Activated T-cell treated with anti-CD3 and anti-CD28 coated beads for 24 hours (primary cell): ENCODE data around the gene KLHL42.
"Not testable (repeated sequence)": the region's sequence is repeated elsewhere in the genome, so short reads cannot be mapped to it uniquely, and the experiment has no call there.

ENCODE experiments used
- DNase-seq: peaks from one replicate; pipeline ENCODE4 v3.0.0-alpha.2; 2020; ENCODE audit warnings: low read depth

The KLHL42 gene

GRCh38 chr12:27817766-27818165 is 37.7 kb downstream of the KLHL42 start:
- no peak for DNase-seq

DNA sequence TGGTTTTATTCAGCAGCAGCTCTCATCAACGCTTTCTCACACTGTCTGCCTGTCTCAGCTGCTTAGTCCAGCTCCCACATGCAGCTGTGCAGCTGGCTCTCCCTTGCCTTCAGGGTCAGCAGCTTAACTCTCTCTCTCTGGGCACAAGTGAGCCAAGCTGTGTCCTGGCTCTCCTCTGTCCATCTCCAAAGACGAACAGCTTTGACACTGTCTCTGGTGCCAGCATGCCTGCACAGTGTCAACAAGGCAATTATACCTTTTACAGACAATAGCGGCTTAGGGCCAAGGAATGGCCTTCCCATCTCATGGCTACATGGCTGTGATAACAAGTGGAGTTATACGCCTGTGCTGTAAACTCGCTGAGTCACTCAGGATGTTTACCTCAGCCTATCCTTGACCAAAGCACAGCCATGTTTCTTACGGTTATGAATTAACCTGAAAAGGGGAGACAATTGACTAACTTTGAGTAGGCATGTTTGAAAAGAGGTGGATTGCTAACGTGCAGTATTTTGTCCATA is 38.4 kb downstream of the KLHL42 start:
- DNase-seq, result no peak

DNA sequence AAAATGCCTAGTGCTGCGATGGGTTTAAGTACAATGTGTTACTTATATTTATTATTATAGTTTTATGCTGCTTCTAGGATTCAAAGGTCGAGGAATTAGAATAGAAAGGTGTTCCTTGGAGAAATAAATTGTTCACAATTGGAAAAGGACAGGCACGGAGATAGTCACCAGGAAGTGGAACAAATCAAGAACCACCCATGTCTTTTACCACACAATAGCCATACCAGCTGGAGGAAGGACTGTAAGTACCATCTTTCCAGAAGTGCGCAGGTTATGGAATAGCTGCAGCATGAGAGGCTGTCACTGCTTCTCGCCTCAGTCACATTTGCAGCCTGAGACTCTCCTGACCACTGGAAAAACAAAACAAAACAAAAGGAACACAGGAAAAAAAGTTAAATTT is 40.5 kb downstream of the KLHL42 start:
- DNase-seq, result no peak

DNA sequence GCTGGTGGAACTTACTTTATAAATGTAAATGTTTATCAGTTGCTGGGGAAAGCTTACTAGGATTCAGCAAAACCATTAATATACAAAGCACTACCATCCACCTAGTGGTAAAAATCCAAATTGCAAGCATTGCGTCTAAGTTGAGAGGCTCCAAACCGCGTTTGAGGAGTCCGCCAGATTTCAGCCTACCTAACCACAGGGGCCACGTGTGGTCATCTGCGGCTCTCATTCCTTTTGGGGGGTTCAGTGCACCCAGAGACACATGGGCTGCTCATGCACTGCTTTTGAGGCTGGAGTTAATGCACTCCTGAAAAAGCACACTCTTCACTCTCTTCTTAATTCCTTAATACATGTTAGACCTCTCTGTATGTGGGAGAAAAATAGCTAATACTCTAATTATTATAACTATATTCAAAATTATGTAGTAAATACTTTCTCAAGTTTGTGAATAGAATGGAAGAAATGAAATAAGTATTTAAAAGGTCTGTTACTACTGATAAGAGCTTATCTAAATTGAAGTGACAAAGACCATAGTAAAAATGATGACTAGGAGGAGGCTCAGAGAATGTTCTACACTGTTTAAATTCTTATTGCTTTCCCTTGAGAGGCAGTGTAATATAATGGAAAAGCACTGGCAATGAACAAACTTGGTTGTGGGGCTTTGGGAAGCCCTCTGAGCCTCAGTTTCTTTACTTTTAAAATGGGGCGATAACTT is 41.4 kb downstream of the KLHL42 start:
- peak; percentile 13 for DNase-seq

DNA sequence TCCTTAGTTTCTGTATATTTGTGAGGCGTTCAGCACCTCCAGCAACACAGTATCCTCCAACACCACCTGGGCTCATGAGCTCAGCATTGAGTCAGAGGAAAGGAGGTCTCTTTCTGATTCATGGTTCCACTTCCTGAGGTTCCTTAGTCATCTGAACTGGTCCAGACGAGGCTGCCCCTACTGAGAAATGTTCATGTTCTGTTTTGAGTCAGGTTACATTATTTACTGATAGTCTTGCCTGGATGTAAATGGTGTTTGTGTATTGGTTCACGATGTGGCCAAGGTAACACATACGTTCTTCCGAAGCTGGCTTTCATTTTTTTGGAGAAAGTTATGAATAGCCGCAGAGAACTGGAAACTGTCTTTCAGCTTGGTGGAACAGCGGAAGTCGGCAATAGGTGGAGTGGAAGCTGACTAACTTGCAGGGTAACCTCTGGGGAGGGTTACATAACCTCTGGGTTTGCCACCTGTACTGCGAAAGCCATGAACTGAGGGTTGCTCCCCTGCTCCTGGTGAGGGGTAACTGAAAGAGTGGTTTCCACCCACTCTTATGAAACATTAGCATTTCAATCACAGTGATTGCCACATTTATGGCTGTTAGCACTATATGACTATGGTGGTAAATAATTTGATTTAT is 42.2 kb downstream of the KLHL42 start:
- DNase-seq, result peak; percentile 65

DNA sequence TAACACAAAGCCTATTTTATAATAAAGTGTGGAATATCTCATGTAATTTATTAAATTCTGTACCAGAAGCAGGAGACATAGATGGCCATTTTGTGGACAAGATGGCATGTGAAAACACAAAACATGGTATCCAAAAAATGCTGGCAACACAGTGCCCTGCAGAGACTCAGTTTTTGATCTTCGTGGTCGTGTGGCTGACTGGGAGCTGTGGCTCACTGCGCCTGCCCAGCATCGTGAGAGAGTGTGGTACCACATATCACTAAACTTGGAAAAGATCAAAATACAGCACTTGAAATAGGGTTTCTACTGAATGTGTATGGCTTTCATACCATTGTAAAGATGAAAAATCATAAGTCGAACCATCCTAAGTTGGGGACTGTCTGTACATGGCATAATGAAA is 43.0 kb downstream of the KLHL42 start:
- DNase-seq, result no peak

- DNase-seq, result no peak
Observed at GRCh38 chr12:27824126-27824842, 44.3 kb downstream of the KLHL42 start.

DNA sequence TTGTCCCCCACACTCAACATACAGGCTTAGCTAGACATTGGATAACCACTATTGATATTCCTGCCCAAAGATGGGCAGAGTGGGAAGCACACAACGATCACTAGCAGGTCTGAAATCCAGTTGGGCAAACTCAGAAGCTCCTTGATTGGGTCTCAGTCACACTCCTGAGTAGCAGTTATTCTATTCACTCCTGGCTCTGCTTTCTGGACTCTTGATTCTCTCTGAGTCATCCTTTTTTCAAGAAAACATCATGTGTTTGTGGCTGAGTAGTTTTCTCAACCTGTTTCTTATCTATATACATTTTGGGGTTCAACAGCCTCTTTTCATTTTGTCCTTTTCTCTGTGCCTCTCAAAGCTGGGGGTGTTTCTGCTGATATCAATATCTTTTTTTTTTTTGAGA is 46.0 kb downstream of the KLHL42 start:
- no peak for DNase-seq

DNA sequence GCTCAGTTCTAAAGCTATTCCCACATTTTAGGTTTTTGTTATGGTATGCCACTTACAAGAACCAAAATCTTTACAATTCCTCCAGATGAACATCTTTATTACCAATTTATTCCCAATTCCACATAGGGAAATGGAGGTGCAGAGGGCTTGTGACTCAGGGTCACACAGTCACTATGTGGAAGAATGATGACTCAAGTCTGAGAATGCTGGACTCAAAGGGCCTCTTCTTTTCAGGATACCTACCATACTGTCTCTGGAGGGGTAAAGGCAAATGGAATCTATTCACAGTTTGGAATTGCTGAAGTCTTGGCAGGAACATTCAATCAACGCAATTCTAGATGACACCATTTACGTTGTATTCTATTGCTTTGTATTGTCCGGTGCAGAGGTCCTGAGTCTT is 48.2 kb downstream of the KLHL42 start:
- DNase-seq, result no peak

DNA sequence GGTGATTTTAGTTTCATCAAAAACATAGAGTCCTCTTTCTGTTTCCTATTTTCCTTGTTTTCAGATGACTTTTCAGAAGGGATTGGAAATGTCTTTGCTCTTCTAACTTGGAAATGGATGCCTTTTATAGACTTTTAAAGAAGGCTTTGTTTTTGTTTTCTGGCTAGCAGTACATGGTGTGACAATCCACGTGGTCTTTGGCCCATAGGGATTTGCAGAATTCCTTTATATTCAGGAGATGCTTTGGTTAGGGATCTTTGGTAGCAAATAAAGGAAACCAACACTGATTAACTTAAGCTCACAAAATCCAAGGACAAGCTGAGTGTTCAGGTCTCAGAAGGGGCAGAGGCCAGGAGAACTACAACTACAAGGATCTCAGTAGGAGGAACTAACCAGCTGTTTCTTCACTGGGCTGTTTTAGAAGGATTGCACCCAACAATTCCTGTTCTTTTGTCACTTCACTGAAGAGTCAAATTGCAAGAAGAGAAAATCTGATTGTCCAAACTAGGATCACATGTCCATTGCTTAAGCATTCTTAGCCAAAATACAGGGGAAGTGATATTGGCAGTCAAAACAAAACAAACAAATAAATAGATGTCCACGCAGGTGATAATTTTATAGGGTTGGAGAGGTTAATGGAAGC is 58.6 kb downstream of the KLHL42 start:
- no peak for DNase-seq

GRCh38 chr12:27840229-27840999 is 60.4 kb downstream of the KLHL42 start:
- DNase-seq, result no peak

DNA sequence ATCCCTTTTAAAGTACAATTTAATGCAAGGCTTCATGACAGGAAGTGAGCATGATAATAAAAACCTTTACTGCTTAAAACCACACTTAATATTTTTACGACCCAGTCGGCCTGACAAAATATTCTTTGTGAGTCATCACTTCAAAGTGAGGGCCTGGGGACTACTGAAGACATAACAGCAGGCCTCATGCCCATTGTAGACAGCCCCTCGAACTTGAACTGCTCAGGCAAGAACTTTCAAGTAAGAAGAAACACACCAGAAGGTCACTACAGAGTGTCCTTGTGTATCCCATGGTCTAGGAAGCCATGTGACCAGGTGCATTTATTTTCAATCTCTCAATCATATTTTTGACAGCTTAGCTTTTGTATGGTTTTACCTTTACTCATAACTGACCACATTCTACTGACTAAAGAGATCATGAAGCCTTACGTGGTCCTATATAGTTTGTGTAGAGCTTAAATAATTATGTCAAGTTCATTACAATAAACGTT is 61.4 kb downstream of the KLHL42 start:
- no peak for DNase-seq

GRCh38 chr12:27843714-27844245 is 63.7 kb downstream of the KLHL42 start:
- no peak for DNase-seq

DNA sequence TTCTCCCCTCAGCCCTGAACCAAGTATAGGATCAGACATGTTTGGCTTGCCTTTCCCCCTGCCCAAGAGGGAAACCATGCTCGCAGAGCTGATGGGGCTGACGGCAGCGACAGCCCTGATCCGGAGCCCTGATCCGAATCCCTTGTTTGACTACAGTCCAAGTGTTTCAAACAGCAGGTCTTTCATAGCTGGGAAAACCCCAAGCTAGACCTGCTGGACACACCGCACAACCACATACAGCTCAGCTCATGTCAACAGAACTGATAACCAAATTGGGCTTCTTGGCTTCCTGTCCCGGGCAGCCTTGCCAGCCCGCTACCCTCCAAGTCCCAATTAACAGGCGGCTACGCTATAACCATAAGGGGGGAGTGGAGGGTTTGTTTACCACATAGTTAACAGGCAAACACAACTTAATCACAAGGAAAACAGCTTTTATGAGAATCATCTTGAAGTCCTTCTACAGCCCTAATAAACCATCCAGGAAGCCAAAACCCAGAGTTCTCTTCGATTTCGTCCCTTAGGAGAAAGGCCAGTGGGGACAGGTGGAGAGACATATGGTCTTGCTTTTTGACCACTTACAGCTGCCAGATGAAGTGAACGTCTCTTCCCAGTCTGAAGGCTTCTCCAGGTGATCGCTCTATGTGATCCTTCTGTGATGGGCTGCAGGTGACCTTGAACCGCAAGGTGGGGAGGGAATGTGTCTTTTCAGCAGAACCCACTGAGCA is 64.5 kb downstream of the KLHL42 start:
- no peak for DNase-seq

DNA sequence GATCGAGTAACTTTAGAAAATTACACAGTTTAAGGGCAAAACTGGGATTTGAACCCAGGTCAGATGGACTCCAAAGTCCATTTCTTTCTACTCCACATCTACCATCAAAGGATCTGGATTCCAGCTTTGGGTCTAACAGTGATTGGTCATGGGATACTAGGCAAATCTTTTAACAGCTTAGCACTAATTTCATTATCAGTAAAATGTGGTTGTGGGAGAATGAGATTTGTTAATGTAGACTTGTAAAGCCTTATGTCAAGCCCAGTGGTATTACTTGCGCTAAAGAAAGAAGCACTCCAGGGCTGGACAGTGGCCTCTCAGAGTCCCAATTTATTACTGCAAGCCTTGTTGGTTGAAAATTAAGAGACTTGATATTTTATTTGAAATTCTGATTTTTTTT is 65.2 kb downstream of the KLHL42 start:
- no peak for DNase-seq

- not testable (repeated sequence) for DNase-seq
Observed at GRCh38 chr12:27845706-27846105, 65.7 kb downstream of the KLHL42 start.

GRCh38 chr12:27847293-27847692 is 67.3 kb downstream of the KLHL42 start:
- not testable (repeated sequence) for DNase-seq

DNA sequence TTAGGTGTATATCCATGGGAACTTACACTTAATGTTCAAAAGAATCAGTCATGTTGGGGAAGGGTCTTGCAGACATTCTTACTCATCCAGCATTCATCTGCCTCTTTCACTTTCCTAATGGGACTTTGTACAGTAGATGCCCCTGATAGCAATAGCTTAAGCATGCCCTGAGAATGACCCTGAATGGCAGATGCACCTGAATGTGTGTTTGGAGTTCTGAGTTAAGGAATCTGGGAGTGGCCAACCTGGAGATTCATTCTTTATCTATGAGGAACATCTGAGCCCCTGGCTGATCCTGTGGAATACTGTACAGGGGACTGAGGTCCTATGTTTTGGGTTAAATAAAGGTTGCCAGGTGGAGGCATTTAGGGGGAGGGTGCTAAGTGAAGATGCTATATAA is 71.3 kb downstream of the KLHL42 start:
- no peak for DNase-seq

GRCh38 chr12:27852117-27852516 is 72.1 kb downstream of the KLHL42 start:
- no peak for DNase-seq
